HG03108 (cell line): ENCODE results near the gene CRY1.
"Not testable (repeated sequence)": the region's sequence is repeated elsewhere in the genome, so short reads cannot be mapped to it uniquely, and the experiment has no call there.

ENCODE experiments used
- ATAC-seq: cut with Tn5 transposase; IDR thresholded peaks from one replicate; pipeline ENCODE4 v1.9.1; 2021; ENCODE audit warnings: moderate library complexity; ENCODE audit not compliant: unreplicated experiment

The CRY1 gene

DNA sequence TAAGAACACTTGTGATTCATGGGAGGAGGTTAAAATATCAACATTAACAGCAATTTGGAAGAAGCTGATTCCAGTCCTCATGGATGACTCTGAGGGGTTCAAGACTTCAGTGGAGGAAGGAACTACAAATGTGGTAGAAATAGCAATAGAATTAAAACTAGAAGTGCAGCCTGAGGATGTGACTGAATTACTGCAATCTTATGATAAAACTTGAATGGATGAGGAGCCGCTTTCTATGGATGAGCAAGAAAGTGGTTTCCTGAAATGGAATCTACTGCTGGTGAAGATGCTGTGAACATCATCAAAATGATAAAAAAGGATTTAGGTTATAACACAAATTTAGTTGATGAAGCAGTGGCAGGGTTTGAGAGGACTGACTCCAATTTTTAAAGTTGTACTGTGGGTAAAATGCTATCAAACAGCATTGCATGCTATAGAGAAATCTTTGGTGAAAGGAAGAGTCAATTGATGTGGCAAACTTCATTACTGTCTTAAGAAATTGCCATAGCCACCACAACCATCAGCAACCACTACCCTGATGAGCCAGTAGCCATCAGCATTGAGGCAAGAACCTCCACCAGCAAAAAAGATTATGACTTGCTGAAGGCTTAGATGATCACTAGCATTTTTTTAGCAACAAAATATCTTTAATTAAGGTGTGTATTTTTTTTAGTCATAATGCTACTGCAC lies 80.5 kb downstream of the CRY1 start:
- no peak for ATAC-seq

- ATAC-seq, result no peak
These were observed 81.8 kb downstream of the CRY1 start for GRCh38 chr12:107011519-107011918.

DNA sequence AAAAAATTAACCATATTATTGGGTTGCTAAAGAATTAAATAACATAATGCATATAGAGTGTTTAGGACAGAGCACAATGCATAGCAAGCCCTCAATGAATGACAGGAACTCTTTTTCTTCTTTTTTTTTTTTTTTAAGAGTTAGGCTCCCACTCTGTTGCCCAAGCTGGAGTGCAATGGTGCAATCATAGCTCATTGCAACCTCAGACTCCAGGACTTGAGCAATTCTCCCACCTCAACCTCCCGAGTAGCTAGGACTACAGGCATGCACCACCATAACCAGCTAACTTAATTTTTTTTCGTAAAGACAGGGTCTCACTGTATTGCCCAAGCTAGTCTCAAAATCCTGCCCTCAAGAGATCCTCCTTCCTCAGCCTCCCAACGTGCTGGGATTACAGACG lies 85.9 kb downstream of the CRY1 start:
- ATAC-seq, result no peak

DNA sequence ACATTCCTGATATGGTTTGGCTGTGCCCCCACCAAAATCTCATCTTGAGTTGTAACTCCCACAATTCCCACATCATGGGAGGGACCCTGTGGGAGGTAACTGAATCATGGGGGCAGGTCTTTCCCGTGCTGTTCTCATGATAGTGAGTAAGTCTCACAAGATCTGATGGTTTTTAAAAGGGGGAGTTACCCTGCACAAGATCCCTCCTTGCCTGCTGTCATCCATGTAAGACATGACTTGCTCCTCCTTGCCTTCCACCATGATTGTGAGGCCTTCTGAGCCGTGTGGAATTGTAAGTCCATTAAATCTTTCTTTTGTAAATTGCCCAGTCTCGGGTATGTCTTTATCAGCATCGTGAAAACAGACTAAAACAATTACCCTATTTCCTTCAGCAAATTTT lies 90.7 kb downstream of the CRY1 start:
- not testable (repeated sequence) for ATAC-seq

GRCh38 chr12:106999446-106999845 lies 93.9 kb downstream of the CRY1 start:
- ATAC-seq, result no peak

- ATAC-seq, result no peak
These were observed 95.4 kb downstream of the CRY1 start for GRCh38 chr12:106997916-106998315.

- ATAC-seq, result not testable (repeated sequence)
These were observed 97.2 kb downstream of the CRY1 start for GRCh38 chr12:106996102-106996501.

GRCh38 chr12:106994579-106995220 lies 98.6 kb downstream of the CRY1 start:
- ATAC-seq, result no peak

GRCh38 chr12:106987846-106988245 lies 105.5 kb downstream of the CRY1 start:
- no peak for ATAC-seq

DNA sequence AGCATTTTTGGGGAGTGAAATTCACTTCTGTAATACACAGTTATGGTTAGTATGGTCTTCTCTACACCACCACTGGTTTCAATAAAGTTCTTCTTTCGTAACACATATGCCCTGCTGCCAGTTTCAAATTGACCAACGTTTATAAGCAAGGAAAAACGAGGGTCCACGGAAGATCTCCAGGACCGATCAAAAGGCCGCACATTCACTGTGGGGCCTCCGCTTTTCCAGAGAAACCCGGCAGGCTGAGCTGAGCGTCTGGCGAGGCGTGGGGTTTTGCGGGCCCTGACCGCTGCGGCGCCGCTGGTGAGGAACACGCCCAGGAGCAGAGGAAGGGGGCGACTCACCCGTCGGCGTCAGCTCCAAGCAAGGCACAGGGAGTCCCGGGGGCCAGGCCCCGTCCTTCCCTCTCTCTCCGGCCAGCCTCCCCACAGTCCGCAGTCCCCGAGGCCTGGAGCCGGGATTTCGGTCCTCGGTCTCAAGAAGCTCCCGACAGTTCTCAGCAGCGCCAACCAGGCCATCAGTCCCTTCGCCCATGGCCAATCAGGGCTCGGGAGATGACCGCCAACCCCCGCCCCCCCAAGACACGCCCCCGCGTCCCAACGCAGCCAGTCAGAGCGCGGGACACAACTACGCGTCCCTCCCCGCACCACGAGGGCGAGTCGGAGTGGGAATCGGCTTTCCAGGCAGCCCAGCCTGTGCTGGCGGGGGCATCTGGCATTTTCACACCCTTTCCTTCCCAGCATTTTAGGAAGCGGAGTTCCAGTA lies 106.5 kb downstream of the CRY1 start, which contains the start of gene MTERF2:
Gene MTERF2 (minus strand): TSS at position 522 of the 765 bp plus-strand sequence. CDS start 8,432 bp downstream, outside the sequence.
- peak; percentile 93 for ATAC-seq

- ATAC-seq, result no peak
These were observed 107.2 kb downstream of the CRY1 start for GRCh38 chr12:106986135-106986534.

DNA sequence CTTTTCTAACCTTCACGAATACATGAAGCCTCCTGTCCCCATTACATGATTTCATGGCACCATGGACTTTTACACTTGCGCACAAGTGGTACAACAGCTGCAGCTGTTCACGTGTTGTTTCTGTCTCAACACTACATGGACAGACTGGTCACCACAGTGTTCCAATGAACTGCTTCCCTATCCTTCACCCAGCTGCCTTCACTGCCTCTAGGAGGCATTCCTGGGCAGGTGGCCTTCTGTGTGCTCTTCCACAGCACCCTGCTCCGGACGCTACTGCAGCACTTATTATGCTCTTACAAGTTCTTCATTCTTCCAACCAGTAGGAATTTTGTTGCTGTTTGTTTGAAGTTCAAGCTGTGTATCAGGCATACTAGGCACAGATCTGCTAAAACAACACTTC lies 107.9 kb downstream of the CRY1 start:
- no peak for ATAC-seq

DNA sequence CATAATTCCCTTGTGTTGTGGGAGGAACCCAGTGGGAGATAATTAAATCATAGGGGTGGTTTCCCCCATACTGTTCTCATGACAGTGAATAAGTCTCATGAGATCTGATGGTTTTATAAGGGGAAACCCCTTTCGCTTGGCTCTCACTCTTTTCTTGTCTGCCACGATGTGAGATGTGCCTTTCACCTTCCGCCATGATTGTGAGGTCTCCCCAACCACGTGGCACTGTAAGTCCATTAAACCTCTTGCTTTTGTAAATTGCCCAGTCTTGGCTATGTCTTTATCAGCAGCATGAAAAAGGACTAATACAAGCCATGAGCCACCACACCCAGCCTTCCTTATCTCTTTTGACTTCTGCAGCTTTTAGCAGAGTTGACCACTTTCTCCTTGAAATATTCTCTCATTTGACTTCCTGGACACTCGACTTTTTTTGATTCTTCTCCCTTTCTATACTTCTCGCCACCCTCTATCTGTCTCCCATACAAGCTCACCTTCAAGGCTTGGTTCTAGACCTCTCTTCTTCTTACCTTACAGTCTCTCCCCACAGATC lies 108.7 kb downstream of the CRY1 start:
- no peak for ATAC-seq

DNA sequence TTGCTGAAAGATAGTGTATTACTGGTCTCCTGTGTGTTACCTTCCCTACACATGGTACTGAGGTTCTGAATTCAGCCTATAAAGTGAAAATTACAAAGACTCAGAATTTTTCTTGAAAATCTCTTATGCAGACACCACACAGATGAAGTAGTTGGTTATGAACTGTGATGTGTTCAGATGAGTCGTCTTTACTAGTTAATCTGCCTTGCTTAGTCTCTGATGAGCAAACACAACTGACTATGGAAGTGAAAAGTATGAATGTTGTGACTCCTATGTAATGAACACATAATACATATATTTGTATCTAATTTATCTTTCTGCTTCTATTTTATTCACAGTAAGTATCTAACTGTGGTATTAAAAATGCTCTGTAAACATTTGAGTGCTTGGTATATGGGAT lies 111.1 kb downstream of the CRY1 start:
- ATAC-seq, result no peak

DNA sequence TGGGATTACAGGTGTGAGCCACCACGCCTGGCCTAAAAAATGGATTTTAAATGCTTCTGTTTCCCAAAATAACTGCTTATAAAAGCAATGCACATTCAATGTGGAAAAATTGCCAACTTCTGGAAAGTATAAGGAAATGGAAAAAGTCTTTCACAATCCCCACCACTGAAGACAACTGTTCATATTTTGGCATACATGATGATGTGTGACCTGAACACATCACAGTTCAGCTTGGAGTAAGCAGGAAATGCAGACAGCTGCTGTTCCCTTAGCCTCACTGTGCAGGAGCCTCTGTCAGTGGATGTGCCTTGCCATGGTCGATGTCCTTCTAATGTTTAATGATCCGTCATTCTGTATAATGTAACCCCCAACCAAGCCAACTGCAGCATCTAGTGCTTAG lies 111.6 kb downstream of the CRY1 start:
- no peak for ATAC-seq

DNA sequence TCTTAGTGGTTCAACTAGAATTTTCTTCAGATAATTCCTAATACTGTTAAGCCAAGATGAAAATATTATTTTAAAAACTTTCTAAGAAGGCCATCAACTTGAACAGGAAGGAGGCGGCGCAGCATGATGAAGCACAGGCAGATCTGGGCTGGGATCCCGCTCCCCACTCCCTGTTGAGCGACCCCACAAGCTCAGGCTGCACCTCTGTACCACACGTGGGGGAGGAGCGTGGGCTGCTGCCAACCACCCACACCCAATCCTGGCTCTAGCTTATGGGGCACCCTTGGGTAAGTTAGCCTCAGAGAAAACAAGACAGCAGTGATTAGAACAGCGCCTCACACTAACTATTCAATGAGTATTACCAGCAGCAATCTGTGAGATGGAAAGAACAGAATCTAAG lies 112.4 kb downstream of the CRY1 start:
- ATAC-seq, result no peak

DNA sequence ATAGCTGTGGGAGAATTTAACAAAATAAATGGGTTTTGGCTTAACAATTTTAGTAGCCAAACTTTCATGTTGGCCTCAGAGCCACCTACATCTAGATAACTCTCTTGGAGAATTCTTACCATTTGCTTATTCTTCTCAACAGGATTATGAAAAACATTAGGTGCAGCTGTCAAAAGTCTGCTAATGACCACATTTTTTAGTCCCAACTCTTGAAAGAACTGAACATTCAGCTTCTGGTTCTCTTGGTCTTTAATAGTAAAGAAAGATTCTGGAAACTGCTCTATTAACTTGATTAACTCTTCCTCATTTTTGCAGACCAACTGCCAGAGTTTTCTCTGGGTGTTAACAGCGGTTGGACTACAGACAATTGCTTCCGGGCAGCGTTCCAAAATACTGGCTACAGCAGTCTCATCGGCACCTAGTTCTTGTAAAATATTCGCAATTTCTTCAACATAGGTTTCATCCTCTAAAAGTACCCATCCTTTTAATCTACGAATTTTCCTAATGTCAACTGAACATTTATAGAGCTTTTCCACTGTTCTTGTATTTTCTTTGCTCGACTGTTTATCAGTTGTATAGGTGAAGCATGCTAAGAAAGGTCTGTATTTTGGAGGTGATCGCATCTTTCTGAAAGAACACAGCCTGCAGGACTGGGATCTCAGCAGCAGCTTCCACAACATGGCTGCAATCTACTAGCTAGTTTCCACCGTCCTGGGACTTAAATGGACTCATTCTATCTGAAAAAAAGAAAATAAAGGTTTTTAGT lies 115.1 kb downstream of the CRY1 start:
- ATAC-seq, result no peak

- ATAC-seq, result no peak
These were observed 116.7 kb downstream of the CRY1 start for GRCh38 chr12:106976668-106977067.

GRCh38 chr12:106975993-106976658 lies 117.2 kb downstream of the CRY1 start:
- no peak for ATAC-seq

DNA sequence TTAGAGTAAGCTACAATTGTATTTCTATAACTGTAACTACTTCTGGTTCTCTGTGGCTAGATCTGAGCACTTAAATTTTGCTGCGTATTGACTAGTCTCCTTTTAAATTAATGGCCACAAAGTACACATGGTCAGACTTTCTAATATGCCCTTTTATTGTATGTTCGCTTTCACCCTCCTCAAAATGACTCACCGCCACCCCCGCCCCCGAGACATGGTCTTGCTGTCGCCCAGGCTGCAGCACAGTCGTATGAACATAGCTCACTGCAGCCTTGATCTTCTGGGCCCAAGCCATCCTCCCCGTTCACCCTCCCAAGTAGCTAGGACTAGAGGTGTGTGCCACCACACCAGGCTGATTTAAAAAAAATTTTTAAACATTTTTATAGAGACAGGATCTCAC lies 118.3 kb downstream of the CRY1 start:
- no peak for ATAC-seq
